ENCODE measurements around the gene ZNF493.

GRCh38 chr19:21468791-21469190 is 71.9 kb downstream of the ZNF493 start:
- TF ChIP-seq RCOR1 (IDR thresholded peaks at IDR 0.05; ENCODE audit: low read depth, low read length): no peak
- TF ChIP-seq, protein P1, sequence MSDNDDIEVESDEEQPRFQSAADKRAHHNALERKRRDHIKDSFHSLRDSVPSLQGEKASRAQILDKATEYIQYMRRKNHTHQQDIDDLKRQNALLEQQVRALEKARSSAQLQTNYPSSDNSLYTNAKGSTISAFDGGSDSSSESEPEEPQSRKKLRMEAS (IDR thresholded peaks at IDR 0.05): no peak
- TF ChIP-seq EHMT2 (IDR thresholded peaks at IDR 0.05; ENCODE audit: low read depth): no peak
- no peak for TF ChIP-seq CHD2 (IDR thresholded peaks at IDR 0.05; ENCODE audit: low read length, partially characterized antibody)
- TF ChIP-seq, protein P2, sequence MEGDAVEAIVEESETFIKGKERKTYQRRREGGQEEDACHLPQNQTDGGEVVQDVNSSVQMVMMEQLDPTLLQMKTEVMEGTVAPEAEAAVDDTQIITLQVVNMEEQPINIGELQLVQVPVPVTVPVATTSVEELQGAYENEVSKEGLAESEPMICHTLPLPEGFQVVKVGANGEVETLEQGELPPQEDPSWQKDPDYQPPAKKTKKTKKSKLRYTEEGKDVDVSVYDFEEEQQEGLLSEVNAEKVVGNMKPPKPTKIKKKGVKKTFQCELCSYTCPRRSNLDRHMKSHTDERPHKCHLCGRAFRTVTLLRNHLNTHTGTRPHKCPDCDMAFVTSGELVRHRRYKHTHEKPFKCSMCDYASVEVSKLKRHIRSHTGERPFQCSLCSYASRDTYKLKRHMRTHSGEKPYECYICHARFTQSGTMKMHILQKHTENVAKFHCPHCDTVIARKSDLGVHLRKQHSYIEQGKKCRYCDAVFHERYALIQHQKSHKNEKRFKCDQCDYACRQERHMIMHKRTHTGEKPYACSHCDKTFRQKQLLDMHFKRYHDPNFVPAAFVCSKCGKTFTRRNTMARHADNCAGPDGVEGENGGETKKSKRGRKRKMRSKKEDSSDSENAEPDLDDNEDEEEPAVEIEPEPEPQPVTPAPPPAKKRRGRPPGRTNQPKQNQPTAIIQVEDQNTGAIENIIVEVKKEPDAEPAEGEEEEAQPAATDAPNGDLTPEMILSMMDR (IDR thresholded peaks at IDR 0.05): no peak
- TF ChIP-seq FOSL2 (IDR thresholded peaks at IDR 0.05): no peak
- no peak for TF ChIP-seq FOSL2 (CRISPR knock-in tag; IDR thresholded peaks at IDR 0.05)
- no peak for TF ChIP-seq JUNB (IDR thresholded peaks at IDR 0.05)
- no peak for TF ChIP-seq EP300 (IDR thresholded peaks at IDR 0.05)

All from A549 (cell line).